Liver (tissue), 9 donors: ENCODE measurements around the gene HAUS8. TPM values are rescaled to one million over a fixed set of nuclear protein-coding genes. Genes with fewer than 3 reads are reported as not detected.
"Not testable (repeated sequence)": the region's sequence is repeated elsewhere in the genome, so short reads cannot be mapped to it uniquely, and the experiment has no call there.

Source experiments
- DNase-seq: peaks from one replicate; pipeline ENCODE4 v3.0.0-alpha.2; 2017; ENCODE audit warnings: low spot score
- H3K27ac ChIP-seq, 2 donors: one replicate each; pipeline ENCODE4 v1.7.0; 2013; ENCODE audit warnings: inconsistent platforms in 2 of 2, low read length in 2 of 2, control low read depth in 1 of 2, low read depth in 1 of 2, mild to moderate bottlenecking in 1 of 2
- H3K27me3 ChIP-seq, 4 donors: one replicate each; pipeline versions ENCODE4 v1.6.1 to v1.7.0; 2013; ENCODE audit warnings: low read length in 3 of 4, inconsistent platforms in 1 of 4, mild to moderate bottlenecking in 1 of 4, moderate library complexity in 1 of 4; ENCODE audit not compliant: control insufficient read depth in 4 of 4, insufficient read depth in 4 of 4
- H3K36me3 ChIP-seq, 4 donors: one replicate each; pipeline versions ENCODE4 v1.6.1 to v1.7.0; 2013; ENCODE audit warnings: low read length in 3 of 4, mild to moderate bottlenecking in 3 of 4, low read depth in 1 of 4, moderate library complexity in 1 of 4; ENCODE audit not compliant: control insufficient read depth in 4 of 4, insufficient read depth in 3 of 4
- H3K4me1 ChIP-seq, 4 donors: one replicate each; pipeline versions ENCODE4 v1.6.1 to v1.7.0; 2013; ENCODE audit warnings: low read length in 3 of 4, mild to moderate bottlenecking in 3 of 4, moderate library complexity in 1 of 4; ENCODE audit not compliant: control insufficient read depth in 4 of 4, insufficient read depth in 4 of 4
- H3K4me3 ChIP-seq, 3 donors: one replicate each; pipeline versions ENCODE4 v1.6.1 to v1.7.0; 2013; ENCODE audit warnings: low read length in 3 of 3, control low read depth in 1 of 3, low read depth in 1 of 3, mild to moderate bottlenecking in 1 of 3
- H3K9ac ChIP-seq, 2 donors: one replicate each; pipeline ENCODE4 v1.7.0; 2013; ENCODE audit warnings: low read length in 2 of 2, mild to moderate bottlenecking in 2 of 2, moderate library complexity in 2 of 2, control low read depth in 1 of 2, low read depth in 1 of 2
- H3K9me3 ChIP-seq, 4 donors: one replicate each; pipeline versions ENCODE4 v1.6.1 to v1.7.0; 2013; ENCODE audit warnings: low read length in 3 of 4; ENCODE audit not compliant: control insufficient read depth in 4 of 4
- ATF3 ChIP-seq: IDR thresholded peaks from 2 replicates; pipeline ENCODE4 v1.6.1; 2016; ENCODE audit warnings: antibody characterized with exemption
- CTCF ChIP-seq: fragments of 150-350 bp; IDR thresholded peaks from 2 replicates; pipeline ENCODE4 v1.5.1; 2017; ENCODE audit warnings: improper control_type of control experiment, low read depth, low read length; ENCODE audit not compliant: missing input control
- EGR1 ChIP-seq, 2 donors: IDR thresholded peaks; 2 replicates each; pipeline ENCODE4 v1.6.1; 2016 to 2018; ENCODE audit warnings: antibody characterized with exemption in 2 of 2, low read depth in 2 of 2
- FOXA1 ChIP-seq: IDR thresholded peaks from 2 replicates; pipeline ENCODE4 v1.6.1; 2016; ENCODE audit warnings: antibody characterized with exemption
- FOXA2 ChIP-seq: IDR thresholded peaks from 2 replicates; pipeline ENCODE4 v1.6.1; 2016; ENCODE audit warnings: antibody characterized with exemption
- GABPA ChIP-seq, 2 donors: IDR thresholded peaks in 1 of 2; conservative IDR thresholded peaks in 1 of 2; 2 replicates each; pipeline ENCODE4 v1.6.1; 2016; ENCODE audit warnings: antibody characterized with exemption in 2 of 2, mild to moderate bottlenecking in 1 of 2, moderate library complexity in 1 of 2
- HNF4A ChIP-seq, 2 donors: conservative IDR thresholded peaks; 2 replicates each; pipeline ENCODE4 v1.6.1; 2016; ENCODE audit warnings: antibody characterized with exemption in 2 of 2, mild to moderate bottlenecking in 2 of 2
- HNF4G ChIP-seq: IDR thresholded peaks from 2 replicates; pipeline ENCODE4 v1.6.1; 2016; ENCODE audit warnings: antibody characterized with exemption
- JUND ChIP-seq, 2 donors: IDR thresholded peaks; 2 replicates each; pipeline ENCODE4 v1.6.1; 2016; ENCODE audit warnings: antibody characterized with exemption in 2 of 2
- MAX ChIP-seq: IDR thresholded peaks from 2 replicates; pipeline ENCODE4 v1.6.1; 2016; ENCODE audit warnings: antibody characterized with exemption
- NR2F2 ChIP-seq: IDR thresholded peaks from 2 replicates; pipeline ENCODE4 v1.6.1; 2016; ENCODE audit warnings: antibody characterized with exemption
- RAD21 ChIP-seq, 2 donors: IDR thresholded peaks; 2 replicates each; pipeline ENCODE4 v1.6.1; 2016; ENCODE audit warnings: antibody characterized with exemption in 2 of 2, mild to moderate bottlenecking in 2 of 2
- REST ChIP-seq: IDR thresholded peaks from 2 replicates; pipeline ENCODE4 v1.6.1; 2016; ENCODE audit warnings: antibody characterized with exemption, mild to moderate bottlenecking
- RXRA ChIP-seq, 2 donors: IDR thresholded peaks; 2 replicates each; pipeline ENCODE4 v1.6.1; 2017 to 2018; ENCODE audit warnings: antibody characterized with exemption in 2 of 2, mild to moderate bottlenecking in 1 of 2
- SP1 ChIP-seq: IDR thresholded peaks from 2 replicates; pipeline ENCODE4 v1.6.1; 2018; ENCODE audit warnings: antibody characterized with exemption, mild to moderate bottlenecking
- TAF1 ChIP-seq: conservative IDR thresholded peaks from 2 replicates; pipeline ENCODE4 v1.6.1; 2016; ENCODE audit warnings: antibody characterized with exemption, mild to moderate bottlenecking
- YY1 ChIP-seq: IDR thresholded peaks from 2 replicates; pipeline ENCODE4 v1.6.1; 2016; ENCODE audit warnings: antibody characterized with exemption, mild to moderate bottlenecking
- ZBTB33 ChIP-seq: IDR thresholded peaks from 2 replicates; pipeline ENCODE4 v1.6.1; 2016; ENCODE audit warnings: antibody characterized with exemption
- WGBS: extraction: QIAGEN DNeasy Blood & Tissue Kit; methylation state at CpG from one replicate; pipeline ENCODE4 v1.1.7; 2013; 5-methylcytosine and 5-hydroxymethylcytosine counted together
- polyA plus RNA-seq, 2 donors: library from polyadenylated mRNA; stranded (reverse) in 1 of 2; unstranded in 1 of 2; fragments of 200-250 nt in 1 of 2; fragments of >200 nt in 1 of 2; fragmentation: Nextera tagmentation in 1 of 2; extraction: Ambion mirVana in 1 of 2; gene quantifications; one replicate each; pipeline versions ENCODE4 v1.2.1 to v1.2.3, GENCODE V29; 2013 to 2015
- total RNA-seq, 2 donors: library from RNA; depleted of rRNA; stranded (reverse); fragments of >200 nt; gene quantifications; one replicate each; pipeline ENCODE4 v1.2.3, GENCODE V29; 2014
- donor health status: healthy.
- donor health status: healthy.
- donor health status: healthy.
- donor health status: healthy.
- donor health status: healthy.

The HAUS8 gene
- total and polyA plus RNA-seq, 4 donors = 3.3 to 5.7 (median 3.8) TPM

GRCh38 chr19:17020385-17020784, 54.9 kb downstream of the HAUS8 start:
- Histone ChIP-seq H3K4me1 (no peaks in the 10 kb centered on the region), H3K27me3 (peaks cover 0 to 3% (median 2%) of the 10 kb centered on the region in 4 donors), H3K9ac (no peak overlapping the region), H3K4me3 (no peak overlapping the region), H3K36me3 (no peaks in the 10 kb centered on the region), H3K9me3 (peaks cover 2 to 7% (median 4%) of the 10 kb centered on the region in 4 donors), H3K27ac (no peak overlapping the region)
- no peak for TF ChIP-seq CTCF
- TF ChIP-seq HNF4A (conservative IDR thresholded peaks at IDR 0.05) = no peak
- no peak for TF ChIP-seq EGR1 (IDR thresholded peaks at IDR 0.05; ENCODE audit: low read depth in 2 of 2)
- TF ChIP-seq YY1 = no peak
- TF ChIP-seq HNF4G = no peak
- TF ChIP-seq TAF1 = no peak
- TF ChIP-seq RAD21 (IDR thresholded peaks at IDR 0.05) = no peak
- no peak for TF ChIP-seq ATF3
- no peak for TF ChIP-seq REST
- no peak for TF ChIP-seq MAX
- TF ChIP-seq JUND (IDR thresholded peaks at IDR 0.05) = no peak
- no peak for TF ChIP-seq GABPA (IDR thresholded peaks at IDR 0.05 in 1 of 2, conservative IDR thresholded peaks at IDR 0.05 in 1 of 2)
- no peak for TF ChIP-seq FOXA1
- TF ChIP-seq RXRA (IDR thresholded peaks at IDR 0.05) = no peak
- no peak for TF ChIP-seq NR2F2
- TF ChIP-seq SP1 = no peak
- no peak for TF ChIP-seq FOXA2
- TF ChIP-seq ZBTB33 = no peak
- no peak for DNase-seq

GRCh38 chr19:17014212-17014861, 60.9 kb downstream of the HAUS8 start:
- not testable (repeated sequence) for H3K9ac ChIP-seq, H3K9me3 ChIP-seq, H3K4me1 ChIP-seq, H3K27ac ChIP-seq, H3K4me3 ChIP-seq, H3K36me3 ChIP-seq, DNase-seq, H3K27me3 ChIP-seq
- 69% methylated on average over 9 of the region's 9 CpGs for WGBS
